Measurements from ENCODE around the gene MPST.
"Not testable (repeated sequence)": the region's sequence is repeated elsewhere in the genome, so short reads cannot be mapped to it uniquely, and the experiment has no call there.

MPST gene

DNA sequence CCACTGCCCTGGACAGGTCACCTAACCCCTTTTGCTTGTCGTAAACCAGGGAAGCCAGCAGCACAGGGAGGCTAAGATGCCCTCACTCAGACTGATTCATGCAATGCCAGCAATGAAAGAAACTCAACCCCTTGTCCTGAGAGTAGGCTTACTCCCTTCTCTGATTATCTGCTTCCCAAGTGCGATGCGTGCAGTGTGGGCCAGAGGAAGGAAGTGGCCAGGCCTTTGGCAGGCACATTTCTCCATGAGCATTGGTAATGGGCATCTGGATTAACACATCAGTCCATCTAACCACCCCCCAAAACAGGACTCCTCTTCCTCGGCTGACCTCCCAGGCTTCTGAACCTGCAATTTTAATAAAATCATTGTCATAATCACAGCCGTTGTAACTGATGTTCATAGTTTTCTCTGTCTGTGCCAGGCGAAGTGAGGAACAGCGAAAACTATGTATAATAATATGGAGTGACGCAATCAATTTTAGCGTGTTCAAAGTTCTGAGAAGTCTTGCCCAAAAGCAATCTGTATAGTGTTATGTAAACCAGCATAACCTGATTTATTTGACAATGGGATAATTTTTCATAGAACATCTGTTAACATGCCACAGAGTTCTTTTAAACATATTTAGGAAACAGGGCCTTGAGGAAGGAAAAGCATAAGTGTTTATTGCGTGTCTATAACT is 34.2 kb upstream of the MPST start:
- TF ChIP-seq SPI1 (IDR thresholded peaks at IDR 0.05; ENCODE audit: low read depth, low read length) (no peak), POLR2AphosphoS5 (IDR thresholded peaks at IDR 0.05; ENCODE audit: low read depth, low read length) (no peak), TAF1 (IDR thresholded peaks at IDR 0.05; ENCODE audit: low read depth, low read length) (no peak), POLR2A (IDR thresholded peaks at IDR 0.05; ENCODE audit: low read depth, low read length) (no peak), POU2F2 (IDR thresholded peaks at IDR 0.05; ENCODE audit: low read depth, low read length) (no peak), PAX5 (IDR thresholded peaks at IDR 0.05; ENCODE audit: insufficient read depth, low read length, severe bottlenecking) (no peak)
- FAIRE-seq = no peak

GRCh38 chr22:36986242-36986821 is 33.2 kb upstream of the MPST start:
- FAIRE-seq (peak; percentile 23), DNase-seq (ENCODE audit: insufficient read length, low spot score) (peak; percentile 33)
- TF ChIP-seq SPI1 (IDR thresholded peaks at IDR 0.05; ENCODE audit: low read depth, low read length) = no peak
- TF ChIP-seq POLR2A (IDR thresholded peaks at IDR 0.05; ENCODE audit: low read depth, low read length) = no peak
- no peak for TF ChIP-seq POLR2AphosphoS5 (IDR thresholded peaks at IDR 0.05; ENCODE audit: low read depth, low read length)

More for the DNA sequence above, 34.2 kb upstream of the MPST start:
- DNase-seq (ENCODE audit: insufficient read length, low spot score) = no peak

DNA sequence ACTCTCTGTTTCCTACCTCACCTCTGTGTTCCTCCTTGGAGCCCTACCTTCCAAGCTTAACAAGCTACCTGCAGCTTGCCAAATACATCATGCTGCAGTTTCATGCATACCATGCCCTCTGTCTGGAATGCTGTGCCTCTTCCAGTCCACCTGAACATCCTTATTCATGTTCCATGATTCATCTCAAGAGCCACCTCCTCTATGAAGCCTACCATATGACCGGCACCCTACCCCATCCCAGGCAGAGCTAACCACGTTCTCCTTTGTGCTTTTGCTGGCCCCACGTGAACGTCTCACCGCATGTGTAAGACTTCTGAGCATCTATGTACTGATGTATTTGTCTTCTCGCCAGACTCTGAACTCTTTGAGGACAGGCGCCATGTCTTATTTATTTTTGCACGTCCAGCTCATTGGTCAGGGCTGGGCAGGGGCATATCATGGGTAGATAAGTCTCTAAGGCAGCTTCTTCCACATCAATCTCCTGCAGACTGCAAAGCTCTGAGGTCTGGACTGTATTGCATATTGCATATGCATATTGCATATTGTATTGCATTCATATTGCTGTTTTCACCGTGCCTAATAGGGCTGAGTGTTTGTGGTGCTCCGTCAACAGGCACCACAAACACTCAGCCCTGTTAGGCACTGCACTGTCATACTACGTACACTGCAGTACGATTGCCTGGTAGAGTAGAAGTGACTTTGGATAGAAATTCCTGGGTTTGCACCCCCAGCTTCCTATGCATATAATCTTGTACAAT is 31.3 kb upstream of the MPST start:
- FAIRE-seq (no peak), DNase-seq (ENCODE audit: insufficient read length, low spot score) (no peak)
- TF ChIP-seq POLR2AphosphoS5 (IDR thresholded peaks at IDR 0.05; ENCODE audit: low read depth, low read length) (no peak), POU2F2 (IDR thresholded peaks at IDR 0.05; ENCODE audit: low read depth, low read length) (no peak), PAX5 (IDR thresholded peaks at IDR 0.05; ENCODE audit: insufficient read depth, low read length, severe bottlenecking) (no peak), TAF1 (IDR thresholded peaks at IDR 0.05; ENCODE audit: low read depth, low read length) (no peak), SPI1 (IDR thresholded peaks at IDR 0.05; ENCODE audit: low read depth, low read length) (no peak), POLR2A (IDR thresholded peaks at IDR 0.05; ENCODE audit: low read depth, low read length) (no peak)

- not testable (repeated sequence) for FAIRE-seq; DNase-seq (ENCODE audit: insufficient read length, low spot score)
These were observed 30.5 kb upstream of the MPST start for GRCh38 chr22:36989012-36989411.

- peak; percentile 5 for FAIRE-seq
- DNase-seq (ENCODE audit: insufficient read length, low spot score) = no peak
- no peak for TF ChIP-seq TAF1 (IDR thresholded peaks at IDR 0.05; ENCODE audit: low read depth, low read length)
- no peak for TF ChIP-seq POLR2AphosphoS5 (IDR thresholded peaks at IDR 0.05; ENCODE audit: low read depth, low read length)
- no peak for TF ChIP-seq PAX5 (IDR thresholded peaks at IDR 0.05; ENCODE audit: insufficient read depth, low read length, severe bottlenecking)
- no peak for TF ChIP-seq POU2F2 (IDR thresholded peaks at IDR 0.05; ENCODE audit: low read depth, low read length)
These were observed 29.1 kb upstream of the MPST start for GRCh38 chr22:36990457-36990856.

DNA sequence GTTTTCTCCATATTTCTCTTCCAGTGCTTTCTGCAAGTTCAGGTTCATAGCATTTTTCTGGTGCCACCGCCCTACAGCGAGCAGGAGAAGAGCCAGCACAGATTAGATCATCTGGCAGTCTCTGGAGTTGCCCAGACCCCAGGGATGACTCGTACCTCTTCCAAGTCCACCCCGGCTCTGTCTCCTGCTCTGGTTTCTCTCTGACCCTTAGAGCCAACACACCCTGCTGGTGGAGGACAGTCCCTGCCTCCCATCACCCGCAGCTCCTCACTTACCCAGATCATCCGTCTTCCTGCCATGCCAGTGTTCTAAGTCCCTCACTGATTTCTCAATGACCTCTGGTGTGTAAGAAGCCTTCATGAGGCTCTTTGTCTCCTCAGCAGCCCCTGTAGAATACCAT is 28.3 kb upstream of the MPST start:
- FAIRE-seq (no peak), DNase-seq (ENCODE audit: insufficient read length, low spot score) (no peak)
- TF ChIP-seq POLR2A (IDR thresholded peaks at IDR 0.05; ENCODE audit: low read depth, low read length) (no peak), SPI1 (IDR thresholded peaks at IDR 0.05; ENCODE audit: low read depth, low read length) (no peak), POLR2AphosphoS5 (IDR thresholded peaks at IDR 0.05; ENCODE audit: low read depth, low read length) (no peak), POU2F2 (IDR thresholded peaks at IDR 0.05; ENCODE audit: low read depth, low read length) (no peak), PAX5 (IDR thresholded peaks at IDR 0.05; ENCODE audit: insufficient read depth, low read length, severe bottlenecking) (no peak), TAF1 (IDR thresholded peaks at IDR 0.05; ENCODE audit: low read depth, low read length) (no peak)

GRCh38 chr22:36997746-36998145 is 21.8 kb upstream of the MPST start:
- TF ChIP-seq POU2F2 (IDR thresholded peaks at IDR 0.05; ENCODE audit: low read depth, low read length) (no peak), TAF1 (IDR thresholded peaks at IDR 0.05; ENCODE audit: low read depth, low read length) (no peak), SPI1 (IDR thresholded peaks at IDR 0.05; ENCODE audit: low read depth, low read length) (no peak), POLR2A (IDR thresholded peaks at IDR 0.05; ENCODE audit: low read depth, low read length) (no peak)
- DNase-seq (ENCODE audit: insufficient read length, low spot score) = no peak
- FAIRE-seq = no peak

DNA sequence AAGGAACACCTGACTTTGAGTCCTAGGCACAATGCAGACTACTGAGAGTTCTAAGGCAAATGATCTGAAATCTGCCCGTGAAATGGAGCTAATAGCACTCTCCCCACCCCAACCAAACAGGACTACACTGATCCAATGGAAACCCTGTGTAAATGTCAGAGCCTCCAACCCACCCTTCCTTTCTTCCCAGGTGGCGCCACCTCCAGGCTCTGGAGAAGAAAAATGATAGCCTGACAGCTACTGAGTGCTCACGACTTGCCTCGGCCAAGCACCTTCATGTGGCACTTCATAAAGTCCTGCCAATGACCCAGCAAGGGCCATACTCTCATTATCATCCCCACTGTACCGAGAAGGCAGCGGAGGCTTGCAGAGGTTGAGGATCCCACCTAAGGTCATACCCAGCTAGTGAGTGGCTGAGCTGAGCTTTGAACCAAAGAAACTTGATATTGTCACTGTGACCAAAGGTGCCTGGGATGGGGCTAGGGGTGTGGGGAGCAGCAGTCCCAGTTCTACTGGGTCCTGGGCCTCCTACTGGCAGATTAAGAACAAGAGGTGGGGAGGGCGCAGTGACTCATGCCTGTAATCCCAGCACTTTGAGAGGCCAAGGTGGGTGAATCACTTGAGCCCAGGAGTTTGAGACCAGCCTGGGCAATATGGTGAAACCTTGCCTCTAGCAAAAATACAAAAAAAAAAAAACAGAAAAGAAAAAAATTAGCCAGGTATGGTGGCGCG is 20.8 kb upstream of the MPST start:
- TF ChIP-seq POLR2AphosphoS5 (IDR thresholded peaks at IDR 0.05; ENCODE audit: low read depth, low read length) = no peak
- TF ChIP-seq PAX5 (IDR thresholded peaks at IDR 0.05; ENCODE audit: insufficient read depth, low read length, severe bottlenecking) = no peak
- TF ChIP-seq POU2F2 (IDR thresholded peaks at IDR 0.05; ENCODE audit: low read depth, low read length) = no peak
- TF ChIP-seq TAF1 (IDR thresholded peaks at IDR 0.05; ENCODE audit: low read depth, low read length) = no peak
- TF ChIP-seq SPI1 (IDR thresholded peaks at IDR 0.05; ENCODE audit: low read depth, low read length) = no peak
- no peak for TF ChIP-seq POLR2A (IDR thresholded peaks at IDR 0.05; ENCODE audit: low read depth, low read length)
- DNase-seq (ENCODE audit: insufficient read length, low spot score) (no peak), FAIRE-seq (no peak)

DNA sequence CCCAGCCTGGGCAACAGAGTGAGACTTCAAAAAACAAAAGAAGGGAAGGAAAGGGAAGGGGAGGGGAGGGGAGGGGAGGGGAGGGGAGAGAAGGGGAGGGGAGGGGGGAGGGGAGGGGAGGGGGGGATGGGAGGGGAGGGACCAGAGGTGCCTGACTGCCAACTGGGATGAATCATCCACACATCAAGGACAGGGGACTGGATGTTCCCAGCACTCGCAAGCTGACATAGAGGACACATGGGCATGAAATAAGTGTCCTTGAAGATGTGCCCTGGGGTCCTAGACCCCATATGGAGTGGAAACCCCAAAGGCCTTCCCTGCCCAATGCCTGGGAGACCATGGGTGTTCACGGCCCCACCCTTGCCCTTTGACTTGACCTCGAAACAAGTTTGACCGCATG is 20.1 kb upstream of the MPST start:
- FAIRE-seq (no peak), DNase-seq (ENCODE audit: insufficient read length, low spot score) (no peak)
- TF ChIP-seq PAX5 (IDR thresholded peaks at IDR 0.05; ENCODE audit: insufficient read depth, low read length, severe bottlenecking) (no peak), POU2F2 (IDR thresholded peaks at IDR 0.05; ENCODE audit: low read depth, low read length) (no peak), POLR2AphosphoS5 (IDR thresholded peaks at IDR 0.05; ENCODE audit: low read depth, low read length) (no peak), SPI1 (IDR thresholded peaks at IDR 0.05; ENCODE audit: low read depth, low read length) (no peak), POLR2A (IDR thresholded peaks at IDR 0.05; ENCODE audit: low read depth, low read length) (no peak), TAF1 (IDR thresholded peaks at IDR 0.05; ENCODE audit: low read depth, low read length) (no peak)

Measured in GM12891 (cell line).